Ecto neural progenitor cell (in vitro differentiated cells): ENCODE measurements around the gene DHCR24.

Experiments used
- DNase-seq: peaks from one replicate; pipeline ENCODE4 v3.0.0-alpha.2; 2018; ENCODE audit warnings: low spot score

Gene DHCR24

DNA sequence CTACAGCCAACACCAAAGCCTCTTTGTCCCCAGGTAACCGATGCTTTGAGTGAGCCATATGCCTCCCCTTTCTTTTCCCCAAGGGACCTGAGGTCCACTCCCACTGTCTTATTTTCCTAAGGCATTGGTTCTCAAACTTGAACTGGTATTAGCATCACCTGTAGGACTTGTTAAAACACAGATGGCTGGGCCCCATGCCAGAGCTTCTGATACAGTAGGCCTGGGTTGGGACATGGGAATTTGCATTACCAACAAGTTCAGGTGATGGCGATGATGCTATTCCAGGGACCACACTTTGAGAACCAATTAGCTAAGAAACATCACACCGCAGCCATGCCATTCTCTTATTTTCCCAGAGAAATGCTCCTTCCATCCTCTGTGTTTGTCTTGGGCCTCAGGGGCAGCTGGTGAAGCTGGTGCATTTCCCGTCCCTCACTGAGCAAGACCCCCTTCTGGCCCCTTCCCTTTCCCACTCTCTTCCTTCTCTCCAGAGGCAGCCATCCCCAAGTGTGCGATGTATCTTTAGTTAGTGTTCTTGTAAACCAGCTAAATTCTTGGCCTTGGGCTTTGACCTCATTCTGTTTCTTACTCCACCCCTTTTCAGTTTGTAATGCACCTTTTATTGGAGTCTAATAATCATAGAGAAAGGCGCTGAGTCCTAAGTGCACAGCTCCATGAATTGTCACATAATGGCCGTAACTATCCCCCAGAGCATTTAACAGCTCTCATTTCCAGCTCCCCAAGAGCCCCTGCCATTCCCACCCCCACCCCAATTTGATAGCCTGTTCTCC, 71.7 kb downstream of the DHCR24 start:
- no peak for DNase-seq

DNA sequence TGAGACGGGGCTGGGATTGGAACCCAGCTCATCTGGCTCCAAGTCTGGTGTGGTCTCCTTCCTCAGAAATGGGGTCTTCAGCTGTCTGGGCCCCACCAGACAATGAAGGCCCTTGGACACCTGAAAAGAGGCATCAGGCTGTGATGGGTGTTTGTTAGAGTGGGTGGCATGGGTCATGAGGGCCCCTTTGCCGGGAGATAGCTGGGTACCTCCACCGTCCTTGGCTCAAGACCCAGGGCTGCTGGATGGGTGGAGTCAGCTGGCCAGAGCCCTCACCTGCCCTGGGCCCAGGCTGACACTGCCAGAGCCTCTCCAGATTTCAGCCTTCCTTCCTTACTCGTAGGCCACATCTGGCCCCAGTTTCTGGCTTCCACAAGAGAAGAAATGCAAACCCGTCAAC, 72.4 kb downstream of the DHCR24 start:
- DNase-seq, result no peak

DNA sequence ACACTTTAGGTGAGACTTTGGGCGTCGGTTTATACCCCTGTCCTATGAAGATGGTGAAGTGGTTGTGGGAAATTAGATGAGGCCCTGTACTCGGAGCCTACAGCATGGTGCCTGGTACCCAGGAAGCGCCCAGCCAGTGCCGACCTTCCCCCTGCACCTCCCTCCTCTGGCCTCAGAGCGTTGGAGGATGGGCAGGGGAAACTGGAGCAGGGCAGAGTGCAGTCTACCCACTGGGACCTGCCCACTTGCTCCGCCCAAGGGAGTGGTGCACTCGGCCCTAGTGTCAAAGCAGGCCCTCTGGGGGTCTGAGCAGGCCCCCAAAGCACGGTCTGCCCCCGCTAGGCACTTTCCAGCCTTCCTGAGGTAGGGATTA, 72.9 kb downstream of the DHCR24 start:
- DNase-seq, result peak; percentile 39

DNA sequence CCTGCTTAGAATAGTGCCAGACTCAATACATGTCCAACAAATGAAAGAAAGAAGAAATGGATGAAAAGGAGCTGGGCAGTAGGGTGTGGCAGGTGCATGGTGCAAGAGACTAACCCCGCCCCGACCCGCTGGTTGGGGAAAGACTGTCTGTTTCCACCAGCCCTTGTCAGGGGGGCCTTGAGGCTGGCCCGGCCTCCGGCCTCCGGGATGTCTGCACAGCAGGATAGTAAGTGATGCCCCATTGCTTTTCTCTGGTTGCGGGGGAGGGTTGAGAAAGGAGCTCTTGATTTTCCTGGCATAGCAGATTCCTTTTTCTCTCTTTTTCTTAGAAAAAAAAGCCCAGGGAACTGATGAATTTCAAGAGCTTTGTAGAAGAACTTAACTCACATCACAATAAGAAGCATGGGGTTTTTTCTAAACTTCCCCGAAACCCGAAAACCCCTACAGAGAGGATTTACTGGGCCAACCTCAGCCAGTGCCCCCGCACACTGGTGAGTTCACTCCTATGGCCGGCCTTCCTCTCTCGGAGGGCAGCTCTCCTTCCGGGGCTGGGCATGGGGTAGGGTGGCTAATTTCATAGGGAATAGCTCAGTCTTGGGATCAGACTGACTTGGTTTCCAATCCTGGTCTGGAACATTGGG, 73.4 kb downstream of the DHCR24 start:
- DNase-seq, result peak; percentile 47

DNA sequence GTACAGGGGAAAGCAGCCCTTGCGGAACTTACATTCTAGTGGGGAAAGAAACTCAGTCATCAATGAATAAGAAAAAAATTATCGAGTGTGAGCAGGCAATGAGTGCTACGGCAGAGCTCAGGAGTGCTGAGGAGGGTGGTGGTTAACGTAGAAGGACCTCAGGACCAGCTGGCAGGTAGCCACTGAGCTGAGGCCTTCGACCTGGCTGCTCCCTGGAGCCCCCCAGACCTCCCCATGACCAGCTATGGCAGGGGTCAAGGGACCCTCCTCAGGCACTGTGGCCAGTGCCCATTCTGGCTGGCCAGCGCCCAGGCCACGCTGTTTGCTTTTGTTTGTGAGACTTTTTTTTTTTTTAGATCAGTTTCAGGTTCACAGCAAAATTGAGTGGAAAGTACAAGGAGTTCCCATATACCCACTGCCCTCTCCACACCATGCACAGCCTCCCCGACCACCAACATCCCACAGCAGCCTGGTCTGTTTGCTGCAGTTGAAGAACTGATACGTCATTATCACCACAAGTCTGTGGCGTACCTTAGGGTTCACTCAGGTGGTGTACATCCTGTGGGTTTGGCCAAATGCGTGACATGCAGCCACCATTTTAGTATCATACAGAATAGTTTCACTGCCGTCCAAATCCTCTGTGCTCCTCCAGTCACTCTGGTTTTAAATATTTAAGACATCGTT, 74.1 kb downstream of the DHCR24 start:
- peak; percentile 33 for DNase-seq

DNA sequence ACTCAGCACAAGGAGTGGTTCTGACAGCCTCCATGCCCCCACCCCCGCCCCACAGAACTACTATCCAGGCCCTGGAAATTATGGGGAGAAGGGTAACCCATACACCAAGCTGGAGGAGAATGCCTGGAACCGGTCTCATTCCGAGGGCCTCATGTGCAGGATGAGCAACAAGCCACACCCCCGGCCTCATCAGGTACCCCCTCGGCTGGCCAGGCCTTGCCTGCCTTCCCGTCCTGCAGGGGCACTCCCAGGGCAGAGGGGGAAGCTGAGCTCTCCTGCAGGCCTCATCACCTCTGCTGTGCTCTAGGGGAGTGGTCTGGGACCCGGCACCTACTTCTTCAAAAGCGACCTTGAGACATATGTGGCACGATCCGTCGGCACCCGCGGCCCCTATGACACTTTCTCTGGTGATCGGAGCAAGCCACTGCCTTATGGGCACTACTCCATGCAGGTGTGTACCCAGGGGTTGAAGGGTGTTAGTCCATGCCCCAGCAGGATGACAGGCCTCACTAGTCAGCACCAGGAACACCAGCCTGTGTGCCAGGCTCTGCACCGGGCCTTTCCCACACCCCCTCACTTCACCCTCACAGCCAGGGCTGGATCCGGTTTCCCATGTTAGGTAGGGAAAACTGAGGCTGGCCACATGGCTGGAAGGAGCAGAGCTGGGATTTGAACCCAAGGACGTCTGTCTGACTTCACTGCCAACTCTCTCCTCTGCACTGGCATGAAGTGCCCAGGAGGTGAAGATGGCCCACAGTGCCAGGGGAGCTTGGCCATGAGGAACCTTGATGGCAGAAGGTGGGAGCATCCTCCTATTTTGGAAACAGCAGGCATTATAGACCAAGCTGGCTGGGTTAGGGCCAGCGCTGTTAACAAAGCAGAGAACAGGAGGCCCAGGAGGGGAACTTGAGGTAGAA, 75.0 kb downstream of the DHCR24 start:
- peak; percentile 20 for DNase-seq

DNA sequence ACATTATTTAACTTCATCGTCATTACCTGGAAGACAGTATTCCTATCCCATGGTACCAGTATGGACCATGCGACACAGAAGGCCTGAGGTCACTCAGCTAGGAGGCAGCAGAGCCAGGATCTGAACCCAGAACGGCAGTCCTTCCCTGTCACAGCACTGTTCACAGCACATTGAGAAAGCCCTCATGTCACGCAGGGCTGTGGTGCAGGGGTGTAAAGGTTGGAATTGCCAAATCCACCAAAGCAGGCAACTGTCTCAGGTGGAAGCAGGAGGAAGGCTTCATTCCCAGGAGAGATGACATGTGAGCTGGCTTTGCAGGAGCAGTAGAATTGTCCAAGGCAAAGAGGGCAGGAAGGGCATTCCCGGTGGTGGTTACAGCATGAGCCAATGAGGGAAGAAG, 75.9 kb downstream of the DHCR24 start:
- peak; percentile 36 for DNase-seq

DNA sequence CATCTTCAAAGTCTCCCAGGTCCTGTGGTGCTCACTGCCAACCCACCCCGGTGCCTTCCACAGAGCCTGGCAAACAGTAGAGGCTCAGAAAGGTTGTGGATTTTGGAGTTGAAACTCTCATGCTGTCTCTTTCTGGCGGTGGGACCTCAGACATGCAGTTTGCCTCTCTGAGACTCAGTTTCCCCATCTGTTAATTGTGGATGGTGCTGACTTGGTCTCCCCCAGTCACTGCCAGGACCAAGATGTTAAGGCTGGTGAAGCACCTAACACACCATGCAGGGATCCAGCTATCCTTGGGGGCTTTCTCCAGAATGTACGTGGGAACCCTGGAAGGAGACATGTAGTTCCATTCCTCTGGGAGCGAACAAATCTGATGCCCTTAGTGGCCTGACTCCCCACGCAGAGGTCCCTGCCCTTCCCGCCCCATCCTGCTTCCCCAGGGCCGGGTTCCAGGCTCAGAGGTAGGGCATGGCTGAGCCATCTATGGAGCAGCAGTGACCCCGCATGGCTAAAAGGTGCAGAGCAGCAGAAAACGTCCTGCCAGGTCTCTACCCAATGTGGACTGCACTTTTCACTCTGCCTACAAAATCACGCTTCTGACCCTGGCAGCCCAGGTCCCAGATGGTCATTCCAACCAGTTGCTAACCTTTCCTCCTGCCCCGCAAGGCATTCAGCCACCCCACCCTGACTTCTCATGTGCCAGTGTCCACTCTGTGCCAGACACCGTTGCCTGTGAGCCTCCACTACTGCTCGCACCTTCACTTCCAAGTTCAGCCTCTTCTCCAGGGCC, 76.6 kb downstream of the DHCR24 start:
- DNase-seq, result peak; percentile 82

DNA sequence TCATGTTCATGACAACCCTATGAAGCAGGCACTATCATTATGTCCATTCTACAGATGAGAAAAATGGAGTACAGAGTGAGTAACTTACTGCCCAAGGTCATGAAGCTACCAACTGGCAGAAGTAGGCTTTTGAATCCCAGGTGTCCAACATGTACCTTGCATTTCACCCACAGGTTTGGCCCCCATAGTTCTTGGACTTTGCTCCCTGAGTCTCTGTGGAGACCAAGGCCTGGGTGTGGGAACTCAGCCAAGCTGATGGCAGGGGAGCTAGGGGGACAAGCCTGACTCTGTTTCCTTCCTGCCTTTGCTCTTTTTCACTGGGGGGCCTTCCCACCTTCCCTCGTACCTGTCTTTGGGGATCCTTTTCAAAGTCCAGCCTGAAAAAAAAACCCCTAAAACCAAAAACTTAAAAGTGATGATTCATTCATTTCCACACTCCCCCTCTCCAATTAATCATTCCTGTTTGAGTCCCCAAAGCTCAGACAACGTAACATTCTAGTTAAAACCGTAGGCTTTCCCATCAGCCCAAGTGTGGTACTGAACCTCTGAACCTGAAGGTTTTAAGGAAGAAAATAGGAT, 77.4 kb downstream of the DHCR24 start:
- DNase-seq, result peak; percentile 30

DNA sequence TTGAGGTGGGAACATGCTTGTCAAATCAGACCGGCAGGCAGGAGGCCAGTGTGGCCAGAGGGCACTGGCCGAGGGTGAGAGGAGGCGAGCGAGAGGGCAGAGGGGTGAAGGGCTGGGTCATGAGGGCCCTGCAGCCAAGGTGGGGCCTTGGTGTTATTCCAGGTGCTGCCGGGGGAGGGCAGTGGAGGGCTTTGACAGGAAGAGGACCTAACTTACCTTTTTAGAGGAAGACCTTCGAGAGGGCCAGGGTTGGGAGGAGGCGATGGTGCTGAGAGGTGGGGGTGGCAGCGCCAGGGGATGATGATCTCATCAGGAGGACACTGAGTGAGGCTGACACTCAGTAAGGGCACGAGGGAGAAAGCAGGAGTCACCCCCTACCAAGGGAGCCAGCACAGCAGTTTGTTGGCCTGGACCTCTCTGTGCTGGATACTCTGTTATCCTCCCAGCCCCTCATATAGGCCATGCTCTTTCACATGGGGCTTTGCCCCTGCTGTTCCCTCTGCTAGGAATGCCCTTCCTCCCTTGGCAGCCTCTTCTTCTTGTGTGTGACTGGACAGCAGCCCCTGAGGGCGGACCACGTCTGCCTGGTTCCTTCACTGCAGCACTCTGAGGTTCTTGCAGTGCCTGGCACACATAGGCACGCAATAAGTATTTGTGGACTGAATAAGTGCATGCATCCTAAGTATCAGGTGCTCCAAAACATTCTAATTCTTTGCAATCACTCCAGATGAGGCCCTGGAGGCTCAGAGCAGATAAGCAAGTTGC, 78.4 kb downstream of the DHCR24 start:
- DNase-seq, result peak; percentile 41

DNA sequence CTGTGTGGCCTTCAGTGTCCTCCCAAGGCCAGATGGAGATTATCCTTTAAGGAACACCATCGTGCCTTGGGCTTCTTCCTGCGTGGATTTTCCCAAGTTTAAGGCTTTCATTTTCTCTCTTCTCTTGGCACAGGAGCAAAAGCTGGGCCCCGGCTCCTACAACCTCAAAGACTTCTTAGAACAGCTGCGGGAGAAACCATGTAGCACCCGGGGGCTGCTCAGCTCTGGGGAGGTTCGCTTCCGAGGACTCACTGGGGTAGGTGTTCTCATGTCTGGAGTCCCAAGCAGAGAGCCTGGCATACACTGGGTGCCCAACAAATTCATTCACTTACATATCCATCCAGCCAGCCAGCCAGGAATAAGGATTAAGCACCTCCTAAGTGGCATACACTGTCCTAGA, 79.2 kb downstream of the DHCR24 start:
- peak; percentile 21 for DNase-seq

DNA sequence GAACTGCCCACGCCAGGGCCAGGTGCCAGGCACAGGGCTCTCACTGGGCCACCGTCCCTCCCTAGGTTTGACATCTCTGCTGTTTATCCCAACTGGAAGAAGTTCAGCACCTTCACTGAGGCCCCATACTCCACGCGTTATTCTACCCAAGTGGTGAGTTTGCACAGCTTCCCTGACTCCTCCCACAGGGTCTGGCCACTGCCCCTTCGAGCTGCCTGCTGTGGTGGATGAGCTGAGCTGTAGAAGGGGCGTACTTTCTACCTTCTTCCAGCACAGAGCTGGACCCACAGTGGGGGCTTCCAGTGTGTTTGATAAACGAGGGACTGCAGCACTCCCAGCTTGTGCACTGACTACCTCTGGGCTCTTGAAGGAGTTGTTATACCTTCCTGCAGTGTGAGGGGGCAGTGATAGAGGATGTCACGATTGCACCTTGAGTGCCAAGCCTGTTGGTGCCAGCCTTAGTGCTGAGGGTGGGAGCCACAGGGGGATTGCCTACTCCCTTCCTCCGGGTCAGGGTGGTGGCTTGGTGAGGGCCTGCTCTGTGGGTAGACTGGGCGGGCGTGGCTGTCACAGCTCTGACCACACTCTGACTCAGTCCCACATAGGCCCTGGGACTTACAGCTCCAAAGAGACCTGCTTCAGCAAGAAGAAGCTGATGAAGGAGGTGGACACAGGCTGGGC, 79.9 kb downstream of the DHCR24 start:
- DNase-seq, result peak; percentile 45

DNA sequence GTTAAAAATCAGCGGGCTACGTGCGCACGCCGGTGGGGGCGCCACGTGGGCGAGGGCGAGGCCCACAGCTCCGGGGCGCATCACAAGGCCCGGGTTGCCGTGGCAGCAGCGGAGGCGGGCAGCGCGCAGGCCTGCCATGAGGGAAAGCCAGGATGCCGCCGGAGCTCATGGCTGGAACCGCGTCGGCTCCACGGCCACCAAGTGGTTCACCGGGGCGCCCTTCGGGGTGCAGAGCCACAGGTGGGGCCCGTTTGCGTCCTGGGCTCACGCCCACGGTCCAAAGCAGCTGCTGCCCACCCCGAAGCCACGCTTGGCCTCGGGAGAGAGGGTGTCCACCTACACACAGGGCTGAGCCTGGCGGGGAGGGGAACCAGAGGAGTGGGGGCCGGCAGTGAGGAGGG, 81.0 kb downstream of the DHCR24 start:
- peak; percentile 37 for DNase-seq

DNA sequence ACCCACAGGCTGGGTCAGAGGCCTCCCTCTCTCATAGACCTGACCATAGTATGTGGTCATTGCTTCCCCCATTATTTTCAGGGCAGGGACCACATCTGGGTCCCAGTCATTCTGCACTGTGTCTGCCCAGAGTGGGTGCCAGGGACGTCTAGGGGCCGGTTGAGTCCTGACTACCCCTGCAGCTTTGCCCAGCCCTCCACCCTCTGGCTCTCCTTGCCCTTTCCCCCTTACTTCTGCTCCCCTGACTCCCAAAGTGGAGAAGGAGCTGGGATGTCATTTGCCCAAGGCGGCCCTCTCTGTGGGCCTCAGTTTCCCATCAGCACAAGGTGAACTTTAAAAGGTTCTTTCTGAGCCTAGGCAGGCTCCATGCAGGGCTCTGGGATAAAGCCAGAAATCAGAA, 81.5 kb downstream of the DHCR24 start:
- peak; percentile 18 for DNase-seq

DNA sequence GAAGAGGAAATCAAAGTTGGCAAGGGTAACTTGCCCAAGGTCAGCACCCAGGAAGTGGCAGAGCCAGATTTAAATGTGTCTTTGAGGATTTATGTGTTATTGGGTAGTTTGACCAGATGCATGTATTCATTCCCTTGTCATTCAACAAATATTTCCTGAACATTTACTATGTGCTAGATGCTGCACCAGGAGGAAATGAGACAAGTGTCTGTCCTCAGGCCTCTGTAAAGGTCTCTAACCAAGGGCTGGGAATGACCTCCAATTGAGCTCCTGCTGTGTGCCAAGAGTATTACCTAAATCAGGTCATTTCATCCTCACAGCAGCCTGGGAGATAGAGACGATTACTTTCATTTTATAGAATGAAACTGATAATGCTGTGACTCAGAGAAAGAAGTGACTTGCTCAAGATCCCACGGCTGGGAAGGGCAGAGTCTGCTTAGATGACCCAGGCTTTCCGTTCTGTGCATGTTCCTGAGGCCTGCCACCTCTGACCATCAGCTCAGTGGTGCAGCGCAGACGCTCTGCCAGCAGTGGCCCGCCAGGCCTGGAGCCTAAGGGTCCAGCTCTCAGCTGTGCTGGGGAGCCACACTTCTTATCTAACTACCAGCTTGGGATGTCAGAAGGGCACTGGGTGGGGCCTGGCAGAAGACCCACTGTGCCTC, 82.4 kb downstream of the DHCR24 start:
- no peak for DNase-seq

DNA sequence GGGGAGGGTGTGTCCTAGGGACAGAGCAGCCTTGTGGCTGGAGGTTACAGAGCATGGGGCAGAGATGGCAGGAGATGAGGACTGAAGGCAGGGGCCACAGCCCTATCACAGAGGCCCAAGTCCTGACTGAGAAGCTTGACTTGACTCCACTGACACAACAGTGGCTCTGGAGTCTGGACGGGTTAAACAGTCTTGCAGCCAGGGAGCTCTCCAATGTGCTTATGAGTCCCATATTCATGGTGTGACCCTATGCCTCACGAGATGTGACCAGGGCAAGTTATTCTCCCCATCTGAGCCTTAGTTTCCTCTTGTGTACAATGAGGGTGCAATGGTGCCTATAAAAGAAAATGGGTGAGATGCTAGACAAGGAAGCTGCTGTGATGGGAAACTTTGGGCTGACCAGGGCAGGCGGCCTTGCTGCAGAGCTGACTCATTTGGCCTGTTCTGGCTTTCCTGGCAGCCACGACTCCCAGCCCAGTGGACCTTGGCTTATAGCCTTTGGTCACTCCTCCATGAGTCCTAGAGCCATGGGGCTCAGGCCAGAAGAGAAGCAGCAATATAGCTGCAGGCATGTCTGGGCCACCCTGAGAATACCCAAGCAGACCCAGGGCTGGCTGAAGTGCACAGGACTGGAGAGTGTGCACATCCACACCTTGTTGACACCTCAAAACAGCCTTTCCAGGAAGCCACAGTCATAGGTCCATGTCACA, 83.1 kb downstream of the DHCR24 start:
- no peak for DNase-seq

DNA sequence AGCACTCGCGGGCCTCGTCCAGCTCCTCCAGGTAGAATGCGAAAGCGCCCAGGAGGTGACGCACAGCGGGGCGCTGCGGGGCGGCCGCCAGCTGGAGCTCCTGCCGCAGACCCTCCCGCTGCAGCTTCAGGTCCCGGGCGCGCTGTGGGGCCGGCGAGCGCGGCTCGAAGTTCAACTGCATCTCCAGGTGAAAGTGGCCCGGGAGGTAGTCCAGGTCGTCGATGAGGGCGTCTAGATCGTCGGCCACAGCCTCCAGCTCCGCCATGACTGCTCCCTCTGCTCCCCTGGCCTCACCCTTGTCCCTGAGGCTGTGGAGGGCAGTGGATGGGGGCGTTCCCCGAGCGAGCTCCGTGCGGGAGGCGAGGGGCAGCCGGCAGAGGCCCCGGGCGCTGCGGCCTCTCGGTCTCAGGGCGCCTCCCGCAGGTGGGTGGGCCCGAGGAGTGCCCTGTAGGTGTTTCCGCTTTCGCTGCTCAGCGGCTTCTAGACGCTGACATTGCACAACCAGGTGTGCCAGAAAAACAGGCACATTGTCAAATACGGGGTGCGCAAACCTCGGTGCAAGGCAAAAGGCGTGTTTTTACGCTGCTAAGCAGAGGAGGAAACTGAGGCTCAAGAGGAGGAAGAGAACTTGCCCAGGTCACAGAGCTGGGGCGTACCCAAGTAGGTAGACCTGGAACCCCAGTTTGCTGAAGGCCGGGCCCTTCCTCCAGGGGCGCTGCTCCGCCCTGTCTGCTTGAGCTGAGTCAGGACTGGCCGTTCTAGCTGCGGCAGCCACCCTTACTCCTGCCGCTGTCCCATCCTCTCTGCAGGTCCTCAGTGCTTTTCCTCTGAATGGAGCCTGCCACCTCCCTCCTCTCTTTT, 85.9 kb downstream of the DHCR24 start, which contains the start of gene TTC22:
TSS of gene TTC22 (minus strand) at position 425 of the 861 bp plus-strand sequence. CDS start at position 265, 160 bp downstream.
- DNase-seq, result no peak
